ENCODE data around the gene DNAJB2.
A peak's percentile ranks its signal among the peaks of the same experiment; 100 is the strongest.

DNAJB2 gene

GRCh38 chr2:219249203-219249980 lies 29.8 kb upstream of the DNAJB2 start:
- H3K4me1 ChIP-seq: peaks cover 15% of the 10 kb centered on the region

GRCh38 chr2:219250049-219250781 lies 29.0 kb upstream of the DNAJB2 start:
- Histone ChIP-seq H3K9me3 (no peaks in the 10 kb centered on the region), H3K27me3 (peaks cover 36% of the 10 kb centered on the region), H3K4me1 (peaks cover 15% of the 10 kb centered on the region), H3K36me3 (no peaks in the 10 kb centered on the region), H3K4me3 (ENCODE audit: low read depth, low read length) (no peak overlapping the region)
- no peak for DNase-seq
- TF ChIP-seq CTCF (IDR thresholded peaks at IDR 0.05; ENCODE audit: low read depth, low read length): no peak

More at GRCh38 chr2:219249203-219249980, 29.8 kb upstream of the DNAJB2 start:
- TF ChIP-seq CTCF (IDR thresholded peaks at IDR 0.05; ENCODE audit: low read depth, low read length): no peak
- H3K27me3 ChIP-seq: peaks cover 27% of the 10 kb centered on the region
- no peak overlapping the region for H3K4me3 ChIP-seq (ENCODE audit: low read depth, low read length)
- no peaks in the 10 kb centered on the region for H3K36me3 ChIP-seq
- peak; percentile 59 for DNase-seq
- no peaks in the 10 kb centered on the region for H3K9me3 ChIP-seq

GRCh38 chr2:219251656-219252055 lies 27.5 kb upstream of the DNAJB2 start:
- no peak for DNase-seq
- TF ChIP-seq CTCF (IDR thresholded peaks at IDR 0.05; ENCODE audit: low read depth, low read length): no peak
- H3K27me3 ChIP-seq: peaks cover 48% of the 10 kb centered on the region
- no peaks in the 10 kb centered on the region for H3K36me3 ChIP-seq
- no peaks in the 10 kb centered on the region for H3K9me3 ChIP-seq
- no peak overlapping the region for H3K4me3 ChIP-seq (ENCODE audit: low read depth, low read length)
- H3K4me1 ChIP-seq: peaks cover 15% of the 10 kb centered on the region

GRCh38 chr2:219252084-219252483 lies 27.1 kb upstream of the DNAJB2 start:
- Histone ChIP-seq H3K27me3 (peaks cover 48% of the 10 kb centered on the region), H3K4me3 (ENCODE audit: low read depth, low read length) (no peak overlapping the region), H3K36me3 (no peaks in the 10 kb centered on the region), H3K4me1 (peaks cover 15% of the 10 kb centered on the region), H3K9me3 (no peaks in the 10 kb centered on the region)
- no peak for TF ChIP-seq CTCF (IDR thresholded peaks at IDR 0.05; ENCODE audit: low read depth, low read length)
- DNase-seq: no peak

- Histone ChIP-seq H3K27me3 (peaks cover 48% of the 10 kb centered on the region), H3K4me1 (peaks cover 15% of the 10 kb centered on the region), H3K9me3 (no peaks in the 10 kb centered on the region), H3K4me3 (ENCODE audit: low read depth, low read length) (peak overlapping the region; percentile 60; the same call in 1 of the 2 replicates), H3K36me3 (no peaks in the 10 kb centered on the region)
- no peak for TF ChIP-seq CTCF (IDR thresholded peaks at IDR 0.05; ENCODE audit: low read depth, low read length)
- DNase-seq: no peak
These were observed 26.6 kb upstream of the DNAJB2 start for GRCh38 chr2:219252570-219252899.
